HepG2 (cell line): ENCODE data around the gene BPIFB2. TPM values are rescaled to one million over a fixed set of nuclear protein-coding genes. Genes with fewer than 3 reads are reported as not detected.
A peak's percentile ranks its signal among the peaks of the same experiment; 100 is the strongest.

Source experiments
- CCAR2 ChIP-seq: fragments of 200-400 bp; formaldehyde crosslinking; optimal IDR thresholded peaks from 2 replicates; pipeline ENCODE3; 2018; ENCODE audit warnings: low read depth, mild to moderate bottlenecking, low read length, moderate library complexity
- EZH2 ChIP-seq: conservative IDR thresholded peaks from 2 replicates; pipeline ENCODE4 v1.6.1; 2012; ENCODE audit warnings: mild to moderate bottlenecking, low read depth, low read length, moderate library complexity
- HNRNPUL1 ChIP-seq: fragments of 200-400 bp; formaldehyde crosslinking; IDR thresholded peaks from 2 replicates; pipeline ENCODE4 v1.6.1; 2017; ENCODE audit warnings: low read depth, mild to moderate bottlenecking, low read length, moderate library complexity
- JDP2 ChIP-seq: sonication (generic); formaldehyde crosslinking; IDR thresholded peaks from 2 replicates; pipeline ENCODE4 v1.8.1; 2022; ENCODE audit warnings: missing genetic modification reagents, borderline replicate concordance
- NR2C2 ChIP-seq: sonication (generic); formaldehyde crosslinking; IDR thresholded peaks from 2 replicates; pipeline ENCODE4 v1.4.0; 2020; ENCODE audit warnings: missing genetic modification reagents, mild to moderate bottlenecking, moderate library complexity, borderline replicate concordance
- POLR2A ChIP-seq, 2 experiments: IDR thresholded peaks; 2 replicates each; pipeline ENCODE4 v1.6.1; 2011; ENCODE audit warnings: low read depth in 2 of 2, low read length in 2 of 2, mild to moderate bottlenecking in 1 of 2, moderate library complexity in 1 of 2; ENCODE audit not compliant: insufficient read depth in 1 of 2
- RELA ChIP-seq: sonication (generic); formaldehyde crosslinking; IDR thresholded peaks from 2 replicates; pipeline ENCODE4 v1.4.0; 2020; ENCODE audit warnings: missing genetic modification reagents
- TBL1XR1 ChIP-seq: fragments of 150-350 bp; IDR thresholded peaks from 2 replicates; pipeline ENCODE4 v1.6.1; 2014; ENCODE audit warnings: borderline replicate concordance, low read length; ENCODE audit not compliant: partially characterized antibody
- ZBTB42 ChIP-seq: sonication (generic); formaldehyde crosslinking; IDR thresholded peaks from 2 replicates; pipeline ENCODE4 v1.5.0; 2020; ENCODE audit warnings: mild to moderate bottlenecking, missing genetic modification reagents
- ZKSCAN5 ChIP-seq: sonication (generic); formaldehyde crosslinking; IDR thresholded peaks from 2 replicates; pipeline ENCODE4 v1.5.1; 2020; ENCODE audit warnings: mild to moderate bottlenecking, missing genetic modification reagents
- ZNF160 ChIP-seq: sonication (generic); formaldehyde crosslinking; IDR thresholded peaks from 2 replicates; pipeline ENCODE4 v1.8.0; 2022; ENCODE audit warnings: mild to moderate bottlenecking, inconsistent platforms, missing genetic modification reagents
- ZNF235 ChIP-seq: sonication (generic); formaldehyde crosslinking; IDR thresholded peaks from 2 replicates; pipeline ENCODE4 v1.8.1; 2023; ENCODE audit warnings: mild to moderate bottlenecking, missing genetic modification reagents, borderline replicate concordance
- ZNF552 ChIP-seq: sonication (generic); formaldehyde crosslinking; IDR thresholded peaks from 2 replicates; pipeline ENCODE4 v1.9.0; 2022; ENCODE audit warnings: missing genetic modification reagents, mild to moderate bottlenecking, borderline replicate concordance
- ZNF558 ChIP-seq: sonication (generic); formaldehyde crosslinking; IDR thresholded peaks from 2 replicates; pipeline ENCODE4 v1.9.0; 2022; ENCODE audit warnings: mild to moderate bottlenecking, missing genetic modification reagents, borderline replicate concordance
- ZNF577 ChIP-seq: sonication (generic); formaldehyde crosslinking; IDR thresholded peaks from 2 replicates; pipeline ENCODE4 v1.4.0; 2020; ENCODE audit warnings: mild to moderate bottlenecking, low read depth, missing genetic modification reagents, borderline replicate concordance
- ZNF598 ChIP-seq: sonication (generic); formaldehyde crosslinking; IDR thresholded peaks from 2 replicates; pipeline ENCODE4 v1.5.1; 2020; ENCODE audit warnings: mild to moderate bottlenecking, missing genetic modification reagents, borderline replicate concordance
- ZNF615 ChIP-seq: sonication (generic); formaldehyde crosslinking; IDR thresholded peaks from 2 replicates; pipeline ENCODE4 v1.5.0; 2020; ENCODE audit warnings: mild to moderate bottlenecking, missing genetic modification reagents, borderline replicate concordance
- ZZZ3 ChIP-seq: sonication (generic); formaldehyde crosslinking; IDR thresholded peaks from 2 replicates; pipeline ENCODE4 v1.4.0; 2020; ENCODE audit warnings: missing genetic modification reagents, mild to moderate bottlenecking, borderline replicate concordance
- polyA plus RNA-seq, 8 experiments: library from polyadenylated mRNA; depleted of rRNA in 3 of 8; stranded (reverse) in 7 of 8; unstranded in 1 of 8; fragments of >200 nt; fragmentation: Illumina TruSeq in 4 of 8; extraction: Trizol in 4 of 8; gene quantifications; 2 replicates each; pipeline versions ENCODE4 v1.2.1 to v1.2.3, GENCODE V29; 2011 to 2016; ENCODE audit warnings: low read depth in 4 of 8, missing spikeins in 1 of 8, mixed read lengths in 1 of 8; ENCODE audit not compliant: insufficient read depth in 1 of 8
- total RNA-seq, 5 experiments: library from RNA; depleted of rRNA; stranded (reverse); fragments of >200 nt; fragmentation: Illumina TruSeq; extraction: Trizol; gene quantifications; 2 replicates each; pipeline ENCODE4 v1.2.3, GENCODE V29; 2016; ENCODE audit warnings: low read depth in 1 of 5
- TF ChIP-seq, protein P1 (sequence below): sonication (generic); formaldehyde crosslinking; IDR thresholded peaks from 2 replicates; pipeline ENCODE4 v1.8.0; 2022; ENCODE audit warnings: low read depth, missing genetic modification reagents
- TF ChIP-seq, protein P2 (sequence below): sonication (generic); formaldehyde crosslinking; IDR thresholded peaks from 2 replicates; pipeline ENCODE4 v1.4.0; 2020; ENCODE audit warnings: missing genetic modification reagents
- TF ChIP-seq, protein P3 (sequence below): sonication (generic); formaldehyde crosslinking; conservative IDR thresholded peaks from 2 replicates; pipeline ENCODE4 v1.4.0; 2020; ENCODE audit warnings: missing genetic modification reagents
- TF ChIP-seq, protein P4 (sequence below): sonication (generic); formaldehyde crosslinking; IDR thresholded peaks from 2 replicates; pipeline ENCODE4 v1.5.0; 2020; ENCODE audit warnings: mild to moderate bottlenecking, missing genetic modification reagents

The BPIFB2 gene
- total and polyA plus RNA-seq, 2 of the 13 experiments (the other 11 are each of a cell fraction or from before 2014, with no cell fraction given): 54.5 to 902 TPM

DNA sequence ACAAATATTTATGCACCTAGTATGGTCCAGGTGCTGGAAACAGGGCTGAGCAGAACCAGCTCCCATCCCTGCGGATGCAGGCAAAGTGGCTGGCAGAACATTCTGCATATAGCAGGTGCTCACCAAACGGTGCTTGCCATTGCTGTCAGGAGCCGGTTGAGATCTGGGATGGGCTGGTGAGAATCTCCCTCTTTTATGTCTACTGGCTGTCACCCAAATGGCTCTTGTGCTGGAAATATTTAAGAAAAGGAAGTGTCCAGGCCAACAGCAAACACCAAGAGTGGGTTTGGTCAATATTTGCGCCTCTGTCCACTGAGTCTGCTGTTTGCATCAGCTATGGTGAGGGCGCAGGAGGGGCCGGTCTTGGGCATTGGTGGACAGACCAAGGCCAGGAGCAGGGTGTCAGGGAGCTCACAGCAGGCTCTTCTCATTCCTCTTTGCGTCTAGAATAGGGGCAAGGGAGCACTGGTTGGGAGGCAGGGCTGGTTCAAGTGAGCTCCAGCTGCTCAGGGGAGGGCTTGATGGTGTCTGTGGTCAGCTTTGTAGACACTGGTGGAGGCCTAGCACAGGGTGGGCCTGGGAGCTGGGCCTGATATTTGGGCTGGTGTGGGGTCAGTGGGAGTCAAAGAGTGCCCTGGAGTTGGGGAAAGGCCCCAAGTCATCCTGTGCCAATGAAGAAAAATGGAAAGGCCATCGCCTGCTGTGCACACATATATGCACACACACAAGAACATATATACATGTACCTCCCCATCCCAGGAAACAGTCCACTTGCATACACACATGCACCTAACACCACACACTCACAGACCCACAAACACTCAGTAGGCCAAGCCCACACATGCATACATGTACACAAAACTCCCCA lies 1.4 kb upstream of the BPIFB2 start (continued):
- TF ChIP-seq ZNF615 (CRISPR knock-in tag) (no peak), ZZZ3 (CRISPR knock-in tag) (no peak), ZNF552 (CRISPR knock-in tag) (peak; percentile 84; the same call in 1 of the 2 replicates), RELA (CRISPR knock-in tag) (peak; percentile 79; the same call in 1 of the 2 replicates), EZH2 (no peak), TBL1XR1 (no peak), ZNF558 (no peak), NR2C2 (CRISPR knock-in tag) (peak; percentile 36; the same call in 1 of the 2 replicates), JDP2 (CRISPR knock-in tag) (no peak), ZKSCAN5 (CRISPR knock-in tag) (peak; percentile 70; the same call in 1 of the 2 replicates), ZNF598 (CRISPR knock-in tag) (peak; percentile 67; the same call in 1 of the 2 replicates), ZNF235 (no peak), HNRNPUL1 (no peak), ZNF160 (CRISPR knock-in tag) (no peak), ZBTB42 (no peak), CCAR2 (no peak), ZNF577 (CRISPR knock-in tag) (no peak), POLR2A (IDR thresholded peaks at IDR 0.05; ENCODE audit: insufficient read depth in 1 of 2, low read depth in 2 of 2, low read length in 2 of 2) (peak; percentile 54 to 77)
- TF ChIP-seq, protein P1, sequence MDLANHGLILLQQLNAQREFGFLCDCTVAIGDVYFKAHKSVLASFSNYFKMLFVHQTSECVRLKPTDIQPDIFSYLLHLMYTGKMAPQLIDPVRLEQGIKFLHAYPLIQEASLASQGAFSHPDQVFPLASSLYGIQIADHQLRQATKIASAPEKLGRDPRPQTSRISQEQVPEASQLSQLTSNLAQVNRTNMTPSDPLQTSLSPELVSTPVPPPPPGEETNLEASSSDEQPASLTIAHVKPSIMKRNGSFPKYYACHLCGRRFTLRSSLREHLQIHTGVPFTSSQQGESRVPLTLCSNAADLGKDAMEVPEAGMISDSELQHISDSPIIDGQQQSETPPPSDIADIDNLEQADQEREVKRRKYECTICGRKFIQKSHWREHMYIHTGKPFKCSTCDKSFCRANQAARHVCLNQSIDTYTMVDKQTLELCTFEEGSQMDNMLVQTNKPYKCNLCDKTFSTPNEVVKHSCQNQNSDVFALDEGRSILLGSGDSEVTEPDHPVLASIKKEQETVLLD (CRISPR knock-in tag): no peak
- TF ChIP-seq, protein P2, sequence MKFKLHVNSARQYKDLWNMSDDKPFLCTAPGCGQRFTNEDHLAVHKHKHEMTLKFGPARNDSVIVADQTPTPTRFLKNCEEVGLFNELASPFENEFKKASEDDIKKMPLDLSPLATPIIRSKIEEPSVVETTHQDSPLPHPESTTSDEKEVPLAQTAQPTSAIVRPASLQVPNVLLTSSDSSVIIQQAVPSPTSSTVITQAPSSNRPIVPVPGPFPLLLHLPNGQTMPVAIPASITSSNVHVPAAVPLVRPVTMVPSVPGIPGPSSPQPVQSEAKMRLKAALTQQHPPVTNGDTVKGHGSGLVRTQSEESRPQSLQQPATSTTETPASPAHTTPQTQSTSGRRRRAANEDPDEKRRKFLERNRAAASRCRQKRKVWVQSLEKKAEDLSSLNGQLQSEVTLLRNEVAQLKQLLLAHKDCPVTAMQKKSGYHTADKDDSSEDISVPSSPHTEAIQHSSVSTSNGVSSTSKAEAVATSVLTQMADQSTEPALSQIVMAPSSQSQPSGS (CRISPR knock-in tag): peak; percentile 91; the same call in 1 of the 2 replicates
- TF ChIP-seq, protein P3, sequence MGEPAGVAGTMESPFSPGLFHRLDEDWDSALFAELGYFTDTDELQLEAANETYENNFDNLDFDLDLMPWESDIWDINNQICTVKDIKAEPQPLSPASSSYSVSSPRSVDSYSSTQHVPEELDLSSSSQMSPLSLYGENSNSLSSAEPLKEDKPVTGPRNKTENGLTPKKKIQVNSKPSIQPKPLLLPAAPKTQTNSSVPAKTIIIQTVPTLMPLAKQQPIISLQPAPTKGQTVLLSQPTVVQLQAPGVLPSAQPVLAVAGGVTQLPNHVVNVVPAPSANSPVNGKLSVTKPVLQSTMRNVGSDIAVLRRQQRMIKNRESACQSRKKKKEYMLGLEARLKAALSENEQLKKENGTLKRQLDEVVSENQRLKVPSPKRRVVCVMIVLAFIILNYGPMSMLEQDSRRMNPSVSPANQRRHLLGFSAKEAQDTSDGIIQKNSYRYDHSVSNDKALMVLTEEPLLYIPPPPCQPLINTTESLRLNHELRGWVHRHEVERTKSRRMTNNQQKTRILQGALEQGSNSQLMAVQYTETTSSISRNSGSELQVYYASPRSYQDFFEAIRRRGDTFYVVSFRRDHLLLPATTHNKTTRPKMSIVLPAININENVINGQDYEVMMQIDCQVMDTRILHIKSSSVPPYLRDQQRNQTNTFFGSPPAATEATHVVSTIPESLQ (CRISPR knock-in tag): no peak
- TF ChIP-seq, protein P4, sequence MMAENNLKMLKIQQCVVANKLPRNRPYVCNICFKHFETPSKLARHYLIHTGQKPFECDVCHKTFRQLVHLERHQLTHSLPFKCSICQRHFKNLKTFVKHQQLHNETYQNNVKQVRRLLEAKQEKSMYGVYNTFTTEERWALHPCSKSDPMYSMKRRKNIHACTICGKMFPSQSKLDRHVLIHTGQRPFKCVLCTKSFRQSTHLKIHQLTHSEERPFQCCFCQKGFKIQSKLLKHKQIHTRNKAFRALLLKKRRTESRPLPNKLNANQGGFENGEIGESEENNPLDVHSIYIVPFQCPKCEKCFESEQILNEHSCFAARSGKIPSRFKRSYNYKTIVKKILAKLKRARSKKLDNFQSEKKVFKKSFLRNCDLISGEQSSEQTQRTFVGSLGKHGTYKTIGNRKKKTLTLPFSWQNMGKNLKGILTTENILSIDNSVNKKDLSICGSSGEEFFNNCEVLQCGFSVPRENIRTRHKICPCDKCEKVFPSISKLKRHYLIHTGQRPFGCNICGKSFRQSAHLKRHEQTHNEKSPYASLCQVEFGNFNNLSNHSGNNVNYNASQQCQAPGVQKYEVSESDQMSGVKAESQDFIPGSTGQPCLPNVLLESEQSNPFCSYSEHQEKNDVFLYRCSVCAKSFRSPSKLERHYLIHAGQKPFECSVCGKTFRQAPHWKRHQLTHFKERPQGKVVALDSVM (CRISPR knock-in tag): 0 out of 2 replicates have a peak, but pooled peaks have one; percentile 34
